Measurements from ENCODE around the gene SUGCT.

Gene SUGCT

DNA sequence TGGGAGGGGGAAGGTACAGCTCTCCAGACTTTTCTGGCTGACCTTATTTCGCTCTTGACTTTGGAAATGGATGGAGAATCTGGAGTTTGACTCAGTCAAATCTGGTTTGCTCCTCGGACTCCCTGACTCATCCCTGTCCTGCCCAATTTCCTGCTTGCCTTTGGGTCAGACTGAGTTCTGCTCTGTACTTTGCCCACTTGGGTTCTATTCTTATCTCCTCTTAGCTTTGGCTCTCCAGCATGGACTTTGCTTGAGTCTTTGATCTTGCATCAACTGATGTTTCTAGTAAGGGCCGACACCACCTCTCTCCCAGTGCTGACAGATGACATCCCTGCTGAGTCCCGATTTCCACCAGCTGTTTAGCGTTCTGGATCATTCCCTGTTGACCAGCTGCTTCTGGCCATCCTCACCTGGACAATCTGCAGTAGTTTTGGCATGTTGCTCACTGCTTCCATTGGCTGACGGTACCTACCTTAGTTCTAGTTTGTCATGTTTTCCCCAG is 335.3 kb downstream of the SUGCT start:
- no peak for DNase-seq (ENCODE audit: low read depth)

DNA sequence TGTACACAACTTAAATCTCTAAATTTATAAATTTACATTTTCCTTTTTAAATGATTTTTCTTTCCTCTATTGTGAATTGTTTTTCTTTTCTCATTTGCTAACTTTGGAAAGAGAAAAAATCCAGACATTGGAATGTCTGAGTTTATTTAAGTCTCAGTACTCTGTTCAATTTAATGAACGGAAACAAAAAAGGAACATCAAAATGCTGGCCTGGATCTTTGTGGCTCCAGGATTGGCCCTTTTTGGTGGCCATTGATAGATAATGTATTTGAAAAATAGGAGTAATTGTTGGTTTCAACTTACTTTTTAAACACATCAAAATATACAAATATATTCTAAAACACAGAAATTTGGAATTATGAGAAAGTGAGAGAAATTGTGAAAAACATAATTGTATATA is 336.0 kb downstream of the SUGCT start:
- DNase-seq (ENCODE audit: low read depth) = no peak

DNA sequence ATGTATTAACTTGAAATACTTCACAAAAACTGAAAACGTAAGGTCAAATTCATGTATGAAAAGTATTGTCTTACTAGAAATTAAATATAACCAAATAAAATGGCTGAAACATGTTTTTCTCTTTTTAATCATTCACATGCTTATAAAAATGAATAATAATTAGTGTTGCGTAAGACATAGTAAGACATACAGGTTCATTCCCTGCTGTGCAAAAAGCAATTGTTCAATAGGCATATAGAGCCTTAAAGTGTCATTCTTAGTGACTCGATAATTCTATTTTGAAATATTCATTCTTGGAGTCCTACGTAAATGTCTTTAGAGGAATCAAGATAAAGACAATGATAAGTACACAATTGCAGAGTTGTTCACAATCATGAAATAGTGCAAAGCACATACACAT is 337.1 kb downstream of the SUGCT start:
- no peak for DNase-seq (ENCODE audit: low read depth)

DNA sequence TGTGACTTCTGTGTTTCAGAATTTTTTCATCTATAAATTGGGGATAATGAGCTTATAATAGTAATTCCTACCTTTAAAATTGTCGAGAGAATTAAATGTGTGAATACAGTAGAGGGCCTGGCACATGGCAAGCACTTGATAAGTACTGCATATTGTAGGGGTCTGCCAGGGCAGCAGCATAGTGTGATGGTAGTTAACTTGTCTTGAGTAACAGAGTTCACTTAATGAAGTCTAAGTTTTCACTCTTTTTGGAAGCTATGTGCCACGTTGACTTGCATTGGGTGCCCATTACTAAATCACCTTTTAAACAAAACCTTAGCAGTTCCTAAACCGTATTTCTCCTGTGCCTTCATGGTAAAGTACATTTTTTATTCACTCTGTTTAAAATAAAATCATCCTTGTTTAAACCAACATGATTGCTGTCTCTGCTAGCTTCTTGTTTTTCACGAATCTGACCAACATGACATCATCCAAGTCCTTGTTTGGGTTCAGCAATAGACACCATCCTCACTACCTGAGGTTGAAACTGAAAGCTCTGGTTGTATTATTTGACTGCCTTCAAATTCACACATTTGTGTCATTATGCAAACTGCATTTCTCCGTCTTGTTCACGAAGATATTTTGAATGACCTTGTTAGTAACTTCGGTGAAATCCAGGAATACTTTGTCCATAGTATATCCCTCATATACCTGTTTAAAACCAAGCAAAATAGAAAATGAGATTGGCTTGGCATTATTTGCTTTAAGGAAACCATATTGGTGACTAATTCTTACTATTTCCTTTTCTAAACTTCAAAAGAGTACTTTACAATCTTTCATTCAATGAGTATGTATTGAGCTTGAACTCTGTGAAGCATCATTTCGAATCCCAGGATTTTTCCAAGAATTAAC is 340.2 kb downstream of the SUGCT start:
- DNase-seq (ENCODE audit: low read depth) = no peak

DNA sequence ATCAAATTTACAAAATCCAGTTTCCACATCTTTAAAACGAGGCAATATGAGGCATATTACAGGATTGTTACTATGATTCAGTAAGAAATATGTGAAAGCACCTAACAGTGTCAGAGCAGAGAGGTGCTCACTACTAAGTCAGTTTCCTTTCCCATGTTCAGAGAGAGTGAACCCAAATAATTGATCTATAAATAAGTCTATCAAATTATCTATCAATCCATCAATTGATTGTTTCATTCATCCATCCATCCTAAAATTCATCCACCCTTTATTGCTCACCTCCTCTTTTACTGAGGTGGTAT is 340.8 kb downstream of the SUGCT start:
- no peak for DNase-seq (ENCODE audit: low read depth)

DNA sequence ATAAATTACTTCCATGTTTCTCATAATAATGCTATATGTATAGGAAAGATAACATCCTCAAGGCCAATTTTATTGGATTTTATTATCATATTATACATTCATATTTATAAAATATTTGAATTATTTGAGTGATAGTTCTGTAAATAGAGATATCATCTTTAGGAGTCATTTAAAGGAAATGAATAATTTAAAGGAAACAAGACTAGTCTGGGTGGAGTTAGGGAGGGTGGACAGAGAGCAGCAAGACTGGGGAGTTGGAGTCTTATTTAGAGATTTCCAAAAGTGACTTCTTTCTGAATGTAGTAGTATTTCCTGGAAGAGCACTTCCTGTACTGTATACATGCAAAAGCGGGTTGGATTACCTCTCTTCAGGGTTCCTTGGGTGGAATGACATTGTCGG is 342.3 kb downstream of the SUGCT start:
- no peak for DNase-seq (ENCODE audit: low read depth)

DNA sequence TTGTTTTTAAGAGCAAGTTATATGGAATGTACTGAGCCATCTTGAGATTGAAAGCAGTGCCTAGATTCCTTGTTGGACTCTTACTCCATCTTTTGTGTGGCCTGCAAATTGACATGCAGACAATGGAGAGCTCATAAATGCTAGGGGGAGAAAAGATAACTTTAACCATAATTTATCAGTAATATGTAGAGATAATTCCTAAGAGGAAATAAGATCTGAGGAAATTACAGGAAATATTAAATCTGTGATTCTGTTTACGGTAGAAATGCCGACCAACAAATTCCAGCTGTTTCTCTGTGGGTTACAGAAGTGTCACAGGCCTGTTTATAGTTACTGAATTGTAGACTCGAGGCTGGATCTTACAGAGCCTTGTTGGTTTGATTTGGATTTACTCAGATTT is 348.0 kb downstream of the SUGCT start:
- DNase-seq (ENCODE audit: low read depth) = no peak

DNA sequence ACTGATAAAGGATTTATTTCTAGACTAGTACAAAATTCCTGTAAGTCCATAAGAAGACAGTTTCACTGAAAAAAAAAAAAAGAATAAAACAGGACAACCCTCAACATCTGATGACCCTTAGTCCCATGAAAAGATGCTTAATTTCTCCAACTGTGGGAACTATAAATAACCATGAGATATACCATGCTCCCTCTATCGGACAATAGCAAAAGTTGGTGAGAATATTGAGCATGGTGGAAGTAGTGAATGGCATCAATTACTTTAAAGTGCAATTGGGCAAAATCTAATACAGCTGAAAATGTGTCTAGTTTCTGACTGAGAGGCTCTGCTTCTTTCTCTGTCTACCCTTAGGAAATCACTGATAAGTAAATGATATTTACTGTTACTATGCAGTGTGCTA is 348.8 kb downstream of the SUGCT start:
- no peak for DNase-seq (ENCODE audit: low read depth)

DNA sequence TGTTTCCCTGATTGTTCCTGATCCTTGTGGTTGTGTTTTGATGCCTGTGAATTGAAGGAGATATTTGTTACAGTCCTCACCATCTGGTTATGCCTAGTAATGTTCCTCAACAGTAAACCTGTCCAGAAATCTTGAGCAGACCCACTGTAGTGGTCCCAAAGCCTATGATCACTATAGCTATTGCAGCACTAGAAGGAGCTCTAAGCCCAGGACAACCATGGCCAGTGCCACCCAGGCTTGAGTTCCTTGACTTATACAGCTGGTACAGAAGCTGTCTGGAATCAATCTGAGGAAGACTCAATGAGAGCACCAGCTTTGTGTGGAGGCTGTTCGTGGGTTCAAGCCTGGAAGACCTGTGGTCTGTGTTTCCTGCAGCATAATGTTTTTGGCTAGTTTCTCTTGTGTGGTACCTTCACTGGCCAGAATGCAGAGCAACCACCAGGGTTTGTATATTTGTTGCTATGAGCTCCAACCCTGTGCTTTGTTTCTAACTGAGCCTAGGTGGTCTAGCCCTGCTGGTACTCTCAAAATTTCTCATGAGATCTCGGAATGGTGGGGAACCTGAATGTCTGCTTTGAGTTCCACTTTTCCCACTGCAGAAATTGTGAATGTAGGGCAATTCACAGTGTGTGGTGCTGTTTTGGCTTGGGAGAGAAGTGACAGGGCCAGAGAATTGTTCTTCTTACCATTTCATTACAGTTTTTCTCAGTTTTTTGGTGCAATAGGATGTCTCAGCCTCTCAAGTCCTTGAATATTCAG is 355.2 kb downstream of the SUGCT start:
- DNase-seq (ENCODE audit: low read depth) = no peak

DNA sequence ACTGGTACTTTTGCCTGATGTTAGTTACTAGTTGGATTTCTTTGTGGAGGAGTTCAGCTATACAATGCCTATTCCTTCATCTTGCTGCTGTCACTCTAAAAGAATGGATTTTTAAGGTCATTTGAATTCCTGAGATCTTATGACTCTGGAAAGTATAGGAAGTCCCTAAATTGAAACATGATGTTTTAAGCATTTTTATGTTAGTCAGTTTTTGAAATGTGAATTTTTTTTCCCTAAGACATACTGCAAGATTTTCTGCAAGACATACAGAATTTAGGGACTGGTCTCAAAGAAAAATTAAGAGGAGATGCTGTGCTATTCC is 355.8 kb downstream of the SUGCT start:
- no peak for DNase-seq (ENCODE audit: low read depth)

DNA sequence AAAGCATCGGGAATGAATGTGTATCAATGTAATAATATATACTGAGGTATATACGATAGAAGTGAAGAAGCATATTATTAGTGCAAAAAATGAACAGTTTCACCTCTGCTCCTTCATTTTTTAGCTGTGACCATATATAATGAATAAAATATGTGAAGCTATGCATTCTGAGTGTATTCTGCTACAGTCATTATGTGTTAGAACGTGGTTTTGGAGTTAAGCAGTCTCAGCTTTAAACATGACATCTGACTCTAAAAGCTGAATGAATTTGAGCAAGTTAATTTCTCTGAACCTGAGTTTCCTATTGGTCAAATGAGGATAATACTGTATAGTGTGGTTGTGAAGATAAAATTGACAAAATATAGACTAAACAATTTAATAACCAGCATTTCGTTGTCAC is 358.1 kb downstream of the SUGCT start:
- DNase-seq (ENCODE audit: low read depth) = no peak

DNA sequence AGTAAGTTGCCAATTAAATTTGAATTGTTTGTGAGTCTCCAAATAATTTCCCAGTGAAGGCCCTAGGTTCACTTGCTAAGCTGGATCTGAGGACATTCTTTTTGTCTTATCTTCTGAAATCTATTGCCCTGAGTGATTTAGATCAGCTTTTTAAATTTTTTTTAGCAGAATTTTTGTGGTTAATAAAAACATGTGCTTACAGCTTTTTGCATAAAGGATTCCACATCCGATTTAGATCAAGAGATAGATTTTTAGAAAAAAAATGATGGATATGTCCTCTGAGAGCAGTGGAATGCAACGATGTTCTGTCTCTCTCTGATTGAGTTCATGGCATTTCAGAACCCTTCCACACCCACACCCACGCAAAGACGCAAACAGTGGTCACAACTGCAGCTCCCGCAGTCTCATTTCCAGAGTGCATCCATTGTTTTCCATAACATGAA is 358.8 kb downstream of the SUGCT start:
- no peak for DNase-seq (ENCODE audit: low read depth)

DNA sequence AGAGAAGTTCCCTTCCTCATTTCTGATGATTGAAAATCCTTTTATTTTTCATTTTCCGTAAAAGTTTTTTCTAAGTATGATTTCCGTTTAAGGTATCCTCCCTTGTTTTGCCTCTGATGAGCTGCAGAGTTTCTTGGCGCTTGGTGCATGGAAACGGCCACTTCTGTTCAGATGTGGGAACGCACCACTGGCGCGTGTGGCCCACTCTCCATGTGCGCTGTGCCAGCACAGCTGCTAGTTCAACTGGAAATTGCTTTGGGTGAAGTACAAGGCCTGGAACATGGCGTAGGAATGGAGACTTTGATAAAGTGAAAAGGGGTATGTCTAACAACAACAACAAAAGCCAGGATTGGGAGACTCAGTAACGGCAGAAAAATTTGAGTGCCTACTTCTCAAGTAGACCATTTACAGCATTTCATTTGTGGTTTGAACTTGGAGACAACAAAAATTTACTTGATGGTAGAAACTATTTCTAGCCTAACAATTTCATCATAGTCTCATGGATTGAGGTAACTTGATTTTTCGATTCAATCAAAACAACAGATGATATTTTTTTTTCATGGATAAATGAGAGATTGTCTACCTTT is 364.2 kb downstream of the SUGCT start:
- DNase-seq (ENCODE audit: low read depth) = no peak

DNA sequence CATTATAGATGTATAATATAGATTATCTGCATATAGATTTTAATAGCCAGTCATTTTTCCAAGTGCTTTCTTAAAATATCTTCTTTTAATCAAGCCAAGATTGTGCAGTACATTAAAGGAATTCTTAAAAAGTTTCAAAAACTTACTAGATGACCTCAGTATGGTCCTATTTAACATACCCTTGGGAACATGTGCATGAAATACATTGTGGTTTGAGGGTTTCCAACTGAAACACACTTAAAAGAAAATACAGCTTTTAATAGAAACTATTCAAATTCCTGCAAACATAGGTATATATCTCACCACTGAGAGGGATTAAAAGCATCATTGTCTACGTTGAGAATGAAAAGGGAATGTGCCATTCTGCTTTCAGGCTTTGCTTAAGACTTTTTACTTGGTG is 364.9 kb downstream of the SUGCT start:
- no peak for DNase-seq (ENCODE audit: low read depth)

DNA sequence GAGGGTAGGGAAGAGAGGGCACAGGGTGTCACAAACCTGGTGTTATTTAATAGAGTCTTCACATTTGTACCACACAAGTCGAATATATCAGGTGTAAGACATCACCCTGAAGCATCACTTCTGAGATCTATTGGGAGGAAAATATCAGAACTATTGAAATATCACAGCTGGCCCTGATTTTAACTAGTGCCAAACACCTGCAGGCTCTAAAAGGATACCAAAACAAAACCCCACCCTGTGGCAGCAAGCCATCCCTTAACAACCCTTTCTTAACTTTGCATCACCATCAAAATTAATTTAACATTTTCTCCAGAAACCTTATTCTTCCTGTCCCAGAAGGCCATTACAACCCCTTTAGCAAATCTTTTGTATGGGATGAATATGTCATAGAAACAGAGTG is 365.4 kb downstream of the SUGCT start:
- DNase-seq (ENCODE audit: low read depth) = no peak

DNA sequence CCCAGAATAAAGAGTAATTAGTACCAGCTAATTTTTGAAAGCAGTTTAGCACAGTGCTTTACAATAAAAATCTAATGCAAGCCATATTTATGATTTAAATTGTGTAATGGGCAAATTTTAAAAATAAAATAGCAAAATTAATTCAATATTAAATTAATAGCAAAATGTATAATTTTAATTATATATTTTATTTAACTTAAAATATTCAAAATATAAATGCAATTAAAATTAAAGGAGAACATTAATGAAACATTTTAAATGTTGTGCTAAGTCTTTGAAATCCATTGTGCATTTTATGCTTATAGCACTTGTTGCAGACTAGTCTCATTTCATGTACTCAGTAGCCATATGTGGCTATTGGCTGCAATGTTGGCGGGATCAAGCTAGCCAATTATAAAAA is 367.6 kb downstream of the SUGCT start:
- DNase-seq (ENCODE audit: low read depth) = no peak

DNA sequence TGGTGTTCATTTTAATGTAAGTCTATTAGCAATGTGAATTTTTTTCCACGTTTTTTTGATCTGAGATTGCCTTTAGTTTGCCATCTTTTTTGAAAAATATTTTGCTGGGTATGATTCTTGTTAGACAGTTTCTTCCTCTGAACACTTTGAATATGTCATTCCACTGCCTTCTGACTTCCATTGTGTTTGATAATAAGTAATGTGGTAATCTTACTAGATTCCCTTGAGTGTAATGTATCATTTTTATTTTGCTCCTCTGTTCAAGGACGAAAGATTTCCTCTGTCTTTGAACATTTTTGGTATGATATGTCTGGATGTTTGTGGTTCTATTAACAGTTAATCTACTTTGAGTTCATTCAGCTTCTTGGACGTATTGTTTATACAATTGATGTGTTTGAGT is 371.4 kb downstream of the SUGCT start:
- DNase-seq (ENCODE audit: low read depth) = no peak

DNA sequence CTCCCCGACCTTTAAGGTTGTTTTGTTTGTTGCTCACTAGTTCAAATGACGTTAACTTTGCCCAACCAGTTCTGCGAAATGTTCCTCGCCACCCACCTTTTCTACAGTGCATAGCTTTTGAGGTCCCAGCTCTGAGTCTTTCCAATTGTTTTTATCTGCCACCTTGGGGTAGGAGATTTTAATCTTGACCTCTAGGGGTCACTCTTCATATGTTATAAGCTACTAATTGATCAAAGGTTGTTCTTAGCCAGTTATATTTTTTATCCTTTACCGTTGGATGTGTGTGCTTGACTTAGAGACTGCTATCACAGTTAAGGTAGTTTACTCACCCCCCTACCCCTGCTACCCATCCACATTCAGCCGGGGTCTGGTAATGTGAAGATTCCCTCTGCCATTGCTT is 372.4 kb downstream of the SUGCT start:
- no peak for DNase-seq (ENCODE audit: low read depth)

DNA sequence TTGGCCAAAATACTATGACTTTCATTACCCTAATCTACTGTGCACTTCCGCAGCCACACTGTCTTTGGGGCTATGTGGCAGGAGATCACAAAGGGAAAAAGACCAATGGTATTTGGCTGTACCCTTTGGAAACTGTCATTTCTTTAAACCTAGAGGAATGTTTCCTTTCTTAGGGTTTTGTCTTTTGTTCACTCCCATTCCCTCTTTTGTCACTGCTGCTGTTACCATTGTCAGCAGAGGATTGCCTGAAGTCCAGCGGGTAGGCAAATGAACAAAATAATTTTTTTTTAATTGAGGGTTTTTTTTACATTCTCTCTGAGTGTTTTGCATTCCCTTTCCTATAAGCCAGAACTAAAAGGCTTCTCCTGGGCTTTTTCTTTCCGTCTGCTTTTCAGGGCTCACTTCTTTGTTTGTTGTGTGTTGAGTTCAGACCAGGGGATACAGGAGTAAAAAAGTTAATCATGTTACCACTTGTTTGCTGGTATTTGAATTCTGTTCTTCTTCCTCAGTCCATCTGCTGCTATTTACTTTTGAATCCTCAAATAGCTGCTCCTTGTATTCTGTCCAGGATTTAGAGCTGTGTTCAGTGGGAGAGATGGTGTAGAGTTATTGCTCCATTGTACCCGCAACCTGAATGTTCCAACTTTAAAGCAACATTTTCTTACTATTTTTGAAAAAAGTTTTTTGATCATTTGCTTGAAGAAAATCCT is 374.6 kb downstream of the SUGCT start:
- no peak for DNase-seq (ENCODE audit: low read depth)

DNA sequence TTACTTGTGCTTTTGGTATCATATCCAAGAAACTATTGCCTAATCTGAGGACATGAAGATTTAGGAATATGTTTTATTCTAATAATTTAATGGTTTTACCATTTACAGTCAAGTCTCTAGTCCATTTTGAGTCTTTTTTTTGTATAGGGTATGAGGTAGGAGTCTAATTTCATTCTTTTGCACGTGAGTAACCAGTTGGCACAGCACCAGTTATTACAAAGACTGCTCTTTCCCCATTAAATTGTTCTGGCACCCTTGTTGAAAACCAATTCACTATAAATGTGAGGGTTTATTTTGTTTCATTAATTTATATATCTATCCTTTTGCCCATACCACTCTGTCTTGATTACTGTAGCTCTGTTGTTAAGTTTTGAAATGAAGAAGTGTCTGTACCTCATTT is 381.6 kb downstream of the SUGCT start:
- DNase-seq (ENCODE audit: low read depth) = no peak

DNA sequence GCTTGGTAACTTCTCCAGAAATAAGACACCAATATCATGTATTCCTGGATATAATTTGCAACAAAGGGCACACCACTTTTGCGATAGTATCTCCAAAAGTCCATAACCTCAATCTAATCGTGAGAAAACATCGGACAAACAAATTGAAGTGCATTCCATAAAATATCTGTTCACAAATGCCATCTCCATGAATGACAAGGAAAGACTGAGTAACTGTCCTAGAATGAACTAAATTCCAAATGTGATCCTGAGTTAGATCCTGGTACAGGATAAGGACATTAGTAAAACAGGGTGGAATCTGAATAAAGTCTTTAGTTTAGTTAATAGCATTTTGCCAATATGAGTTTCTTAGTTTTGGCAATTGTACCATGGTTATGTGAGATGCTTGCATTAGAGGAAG is 384.2 kb downstream of the SUGCT start:
- no peak for DNase-seq (ENCODE audit: low read depth)

DNA sequence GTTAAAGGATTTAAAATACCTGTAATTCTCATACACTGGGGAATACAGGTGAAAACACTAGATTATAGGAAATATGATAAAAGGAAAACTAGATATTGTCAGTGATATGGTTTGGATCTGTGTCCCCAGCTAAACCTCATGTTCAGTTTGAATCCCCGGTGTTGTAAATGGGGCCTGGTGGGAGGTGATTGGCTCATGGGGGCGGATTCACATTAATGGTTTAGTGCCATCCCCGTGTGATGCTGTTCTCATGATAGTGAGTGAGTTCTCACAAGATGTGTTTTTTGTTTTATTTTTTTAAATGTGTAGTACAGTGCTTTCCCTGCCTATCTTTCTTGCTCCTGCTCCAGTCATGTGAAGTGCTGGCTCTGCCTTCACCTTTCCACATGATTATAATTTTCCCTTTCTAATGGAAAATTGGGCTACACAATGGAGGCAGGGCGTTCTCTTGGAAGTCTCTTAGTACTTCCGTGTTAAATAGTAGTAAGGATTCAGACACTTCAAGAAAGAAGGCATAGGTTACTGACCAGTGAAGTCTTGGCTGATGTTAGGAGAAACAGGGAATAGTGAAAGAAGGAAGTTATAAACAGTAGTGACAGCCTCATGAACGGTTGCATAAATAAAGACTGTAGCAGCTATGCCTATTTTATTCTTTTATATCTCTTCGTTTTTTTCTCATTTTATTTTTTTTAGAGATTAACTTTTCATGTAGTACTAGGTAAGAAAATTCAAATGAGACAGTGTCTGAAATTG is 386.4 kb downstream of the SUGCT start:
- no peak for DNase-seq (ENCODE audit: low read depth)
